HG02840 (cell line): Measurements from ENCODE around the gene PROK1.

Source experiments
- ATAC-seq: cut with Tn5 transposase; IDR thresholded peaks from one replicate; pipeline ENCODE4 v1.9.1; 2021; ENCODE audit warnings: mild to moderate bottlenecking, moderate library complexity, moderate number of reproducible peaks; ENCODE audit not compliant: unreplicated experiment, low FRiP score

The PROK1 gene

GRCh38 chr1:110506541-110506940 lies 55.6 kb downstream of the PROK1 start:
- no peak for ATAC-seq
